Muscle of arm (tissue), 12 donors: ENCODE measurements around the gene COLEC11. TPM values are rescaled to one million over a fixed set of nuclear protein-coding genes. Genes with fewer than 3 reads are reported as not detected.

Experiments used
- DNase-seq: peaks from one replicate; pipeline ENCODE4 v3.0.0-alpha.2; 2013
- polyA plus RNA-seq, 12 donors: library from polyadenylated mRNA; unstranded; fragments of 120-200 nt; gene quantifications; one replicate each; pipeline ENCODE4 v1.2.1, GENCODE V29; 2013; ENCODE audit not compliant: insufficient read length in 12 of 12

Gene COLEC11
- polyA plus RNA-seq, 12 donors, result 0.23 to 1.3 (median 0.38) TPM; not detected in 4

GRCh38 chr2:3636586-3637310, 41.8 kb downstream of the COLEC11 start:
- no peak for DNase-seq

- no peak for DNase-seq
Observed at GRCh38 chr2:3637311-3637675, 42.4 kb downstream of the COLEC11 start.

- DNase-seq, result no peak
Observed at GRCh38 chr2:3637692-3638455, 43.0 kb downstream of the COLEC11 start.

GRCh38 chr2:3638456-3638810, 43.5 kb downstream of the COLEC11 start:
- DNase-seq, result no peak

GRCh38 chr2:3639015-3639630, 44.2 kb downstream of the COLEC11 start:
- no peak for DNase-seq

GRCh38 chr2:3639653-3640052, 44.7 kb downstream of the COLEC11 start:
- DNase-seq, result no peak

GRCh38 chr2:3641181-3641580, 46.3 kb downstream of the COLEC11 start:
- DNase-seq, result no peak

GRCh38 chr2:3641841-3642421, 47.0 kb downstream of the COLEC11 start:
- no peak for DNase-seq

- no peak for DNase-seq
Observed at GRCh38 chr2:3642521-3643215, 47.8 kb downstream of the COLEC11 start.

GRCh38 chr2:3643371-3644245, 48.7 kb downstream of the COLEC11 start:
- DNase-seq, result no peak

- DNase-seq, result no peak
Observed at GRCh38 chr2:3644246-3644525, 49.3 kb downstream of the COLEC11 start.

GRCh38 chr2:3644891-3645605, 50.1 kb downstream of the COLEC11 start:
- DNase-seq, result no peak

- DNase-seq, result no peak
Observed at GRCh38 chr2:3645745-3646389, 51.0 kb downstream of the COLEC11 start.

GRCh38 chr2:3646446-3646845, 51.5 kb downstream of the COLEC11 start:
- DNase-seq, result no peak

- DNase-seq, result no peak
Observed at GRCh38 chr2:3647246-3647645, 52.3 kb downstream of the COLEC11 start.

- no peak for DNase-seq
Observed at GRCh38 chr2:3647831-3648651, 53.1 kb downstream of the COLEC11 start.

GRCh38 chr2:3648652-3649177, 53.8 kb downstream of the COLEC11 start:
- DNase-seq, result no peak

- DNase-seq, result no peak
Observed at GRCh38 chr2:3649581-3649980, 54.7 kb downstream of the COLEC11 start.
